T-helper 1 cell treated with Interleukin-12 subunit alpha and Interleukin-12 subunit beta and Interleukin-4 antibody, amounts not matched to agents 30 ng/mL and 1 ng/mL, for 36 hours (primary cell): ENCODE data around the gene KCNT2. TPM values are rescaled to one million over a fixed set of nuclear protein-coding genes. Genes with fewer than 3 reads are reported as not detected.

Experiments
- intact Hi-C: fragments of 100-400 bp; cut with micrococcal nuclease; formaldehyde crosslinking; loops from one replicate; pipeline ENCODE4 v1.15.1; 2024
- total RNA-seq: library from RNA; stranded (reverse); gene quantifications from 2 replicates; pipeline ENCODE4 v1.2.3, GENCODE V29; 2022

KCNT2 gene
- total RNA-seq, 1 donor from 2014 or later, result not detected

DNA sequence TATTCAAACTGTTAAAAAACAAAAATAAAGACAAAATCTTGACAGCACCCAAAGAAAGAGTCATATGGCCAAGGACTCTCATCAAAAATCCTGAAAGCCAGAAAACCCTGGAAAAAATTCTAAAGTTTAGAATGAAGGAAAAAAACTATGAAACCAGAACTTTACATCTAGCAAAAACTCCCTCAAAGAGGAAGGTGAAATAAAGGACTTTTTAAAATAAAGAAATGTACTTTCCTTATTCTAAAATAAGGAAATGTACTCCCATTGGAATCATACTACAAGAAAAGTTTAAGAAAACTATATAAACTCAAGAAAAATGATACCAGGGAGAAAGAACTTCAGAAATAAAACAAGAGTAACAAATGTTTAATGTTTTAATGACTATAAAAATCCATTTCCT is 206.3 kb downstream of the KCNT2 start:
- intact Hi-C loops, result no loop called here

- intact Hi-C loops, result no loop called here
Observed at GRCh38 chr1:196401452-196401833, 206.8 kb downstream of the KCNT2 start.

GRCh38 chr1:196400478-196401451 is 207.5 kb downstream of the KCNT2 start:
- intact Hi-C loops, result no loop called here

GRCh38 chr1:196399713-196400112 is 208.5 kb downstream of the KCNT2 start:
- intact Hi-C loops, result no loop called here

DNA sequence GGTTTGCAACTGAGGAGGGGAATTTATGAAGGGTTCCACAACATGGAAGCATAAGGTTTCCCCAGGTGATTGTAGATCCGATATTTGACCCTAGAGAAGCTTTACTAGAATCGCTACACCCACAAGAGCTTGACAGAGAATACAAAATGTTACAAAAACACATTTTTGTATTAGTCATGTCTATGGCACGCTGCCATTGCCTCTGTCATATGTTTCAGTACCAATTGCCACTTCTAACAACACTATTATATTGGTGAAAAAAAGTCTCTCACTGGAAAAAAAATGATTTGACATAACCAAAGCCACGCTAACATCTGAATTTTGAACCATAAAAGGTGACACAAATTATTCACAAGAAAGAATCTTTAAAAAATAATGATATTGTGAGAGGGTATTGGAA is 214.5 kb downstream of the KCNT2 start:
- intact Hi-C loops, result no loop called here

DNA sequence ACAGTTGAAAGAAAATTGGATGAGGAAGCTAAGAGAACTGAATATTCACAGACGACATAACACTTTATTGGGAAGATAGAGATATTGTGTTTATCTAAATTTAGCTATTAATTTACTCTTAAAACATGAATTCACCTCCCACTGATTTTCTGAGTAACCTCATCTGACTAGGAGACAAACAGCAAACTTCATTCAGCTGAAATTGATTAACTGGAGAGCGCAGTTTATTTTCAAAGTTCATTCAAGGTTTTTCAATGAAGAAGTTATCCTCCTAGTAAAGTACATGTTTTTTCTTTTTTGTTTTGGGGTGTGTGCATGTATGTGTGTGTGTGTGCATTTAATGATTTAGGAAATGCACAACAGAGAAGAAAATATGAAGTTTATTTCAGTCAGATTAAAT is 215.0 kb downstream of the KCNT2 start:
- intact Hi-C loops, result no loop called here

- intact Hi-C loops, result no loop called here
Observed at GRCh38 chr1:196387766-196388165, 220.5 kb downstream of the KCNT2 start.

DNA sequence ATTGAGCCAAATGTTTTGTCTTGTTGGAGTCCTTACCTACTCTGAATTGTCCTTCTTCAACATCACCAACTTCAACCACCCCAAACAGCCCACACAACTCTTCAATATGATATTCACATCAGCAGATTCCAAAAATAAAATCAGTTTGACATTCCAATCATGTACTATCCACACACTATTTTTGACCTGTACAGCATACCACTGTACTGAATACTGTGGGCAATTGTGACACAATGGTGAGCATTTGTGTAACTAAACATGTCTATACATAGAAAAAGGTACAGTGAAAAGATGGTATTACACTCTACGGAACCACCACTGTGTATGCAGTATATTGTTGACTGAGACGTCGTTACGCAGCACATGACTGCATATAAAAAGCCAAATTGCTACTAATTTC is 223.1 kb downstream of the KCNT2 start:
- intact Hi-C loops, result no loop called here

DNA sequence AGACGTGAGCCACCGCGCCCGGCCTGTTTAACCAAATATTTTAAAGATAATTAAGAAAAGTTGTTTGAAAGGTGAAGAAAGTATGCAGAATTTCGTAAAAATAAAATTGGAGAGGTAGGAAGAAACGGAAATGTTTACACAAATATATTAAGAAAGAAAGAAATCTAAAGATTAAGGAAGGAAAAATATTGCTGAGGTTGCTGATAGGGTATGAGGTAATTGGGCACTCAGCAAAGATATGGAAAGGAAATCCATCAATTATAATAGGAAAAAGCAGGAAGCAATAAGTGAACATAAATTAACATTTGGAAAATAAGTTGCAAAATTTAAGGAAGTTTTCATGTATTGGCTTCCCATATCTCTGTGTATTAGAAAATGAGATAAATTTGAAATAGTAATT is 225.9 kb downstream of the KCNT2 start:
- intact Hi-C loops, result no loop called here

DNA sequence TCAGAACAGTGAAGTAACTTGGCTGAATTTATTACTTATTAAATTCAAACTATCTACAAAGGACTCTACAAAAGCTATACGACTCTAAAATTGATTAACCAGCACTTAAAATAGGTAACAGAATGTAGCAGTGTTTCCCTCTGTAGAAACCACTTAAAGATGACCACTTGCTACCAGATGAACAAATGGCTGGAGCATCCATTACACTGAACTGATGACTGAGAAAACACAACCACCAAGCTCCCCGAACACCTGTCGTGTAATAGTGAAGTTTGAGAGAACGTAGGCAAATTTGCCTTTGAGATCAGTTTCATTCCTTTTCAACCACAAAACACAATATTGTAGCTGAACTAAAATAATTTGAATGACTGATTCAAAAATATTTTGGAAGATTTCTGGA is 226.7 kb downstream of the KCNT2 start:
- intact Hi-C loops, result no loop called here

DNA sequence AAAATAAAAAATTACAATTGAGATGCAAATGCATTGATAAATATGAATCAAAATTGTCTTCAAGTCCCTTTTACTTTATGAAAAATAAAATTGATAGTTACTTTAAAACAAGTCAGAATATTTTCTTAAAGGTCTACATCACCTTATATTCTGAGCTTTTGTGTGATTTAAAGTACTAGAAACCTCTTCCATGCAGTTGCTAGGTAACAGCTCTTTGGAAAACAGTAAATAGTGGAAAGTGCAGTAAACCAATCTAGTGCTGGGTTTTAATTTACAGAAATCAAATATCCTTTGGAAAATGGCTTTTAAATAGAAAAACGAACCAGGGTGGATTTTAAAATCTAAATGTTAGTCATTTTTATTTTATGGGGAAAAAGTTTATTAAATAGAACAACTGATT is 227.9 kb downstream of the KCNT2 start:
- intact Hi-C loops, result no loop called here

DNA sequence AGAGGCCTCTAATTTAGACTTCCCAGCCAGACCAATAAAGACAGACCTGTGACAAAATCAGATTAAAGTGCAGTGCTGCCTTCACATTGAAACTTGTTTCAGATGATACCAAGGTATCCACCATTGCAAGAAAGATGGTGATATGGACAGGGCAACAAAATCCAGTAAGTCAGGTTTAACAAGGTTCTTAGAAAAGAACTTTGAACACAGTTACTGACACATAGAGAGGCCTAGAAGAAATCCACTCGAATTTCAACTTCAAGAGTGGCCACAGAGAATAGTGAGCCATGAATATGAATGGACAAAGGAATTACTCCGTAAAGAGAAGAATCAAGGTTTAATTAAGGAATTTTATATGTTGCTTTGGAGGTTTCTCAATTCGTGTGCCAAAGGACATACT is 230.4 kb downstream of the KCNT2 start:
- intact Hi-C loops, result no loop called here

- intact Hi-C loops, result no loop called here
Observed at GRCh38 chr1:196376630-196377328, 231.5 kb downstream of the KCNT2 start.

DNA sequence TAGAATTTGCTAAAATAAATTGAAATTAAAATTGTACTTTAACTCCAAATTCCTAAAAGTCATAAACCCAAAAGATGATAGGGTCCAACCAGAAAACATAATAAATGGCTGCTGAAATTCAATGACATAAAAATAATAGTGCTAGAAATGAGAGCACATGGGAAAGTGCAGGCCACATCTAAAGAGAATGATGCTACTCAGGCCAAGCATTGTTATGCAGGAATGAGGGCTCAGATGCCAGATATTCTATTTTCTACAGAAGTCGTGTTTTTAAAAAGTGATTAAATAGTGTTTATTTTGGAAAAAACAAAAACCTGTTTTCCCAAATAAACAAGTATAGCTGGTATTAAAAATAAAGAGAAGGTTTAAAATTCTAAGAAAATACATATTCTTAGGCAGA is 234.4 kb downstream of the KCNT2 start:
- intact Hi-C loops, result loop anchor here (1.0 to 5.0 kb wide), 2 partner anchors 225 to 289 kb away; no protein-coding TSS in a partner anchor

DNA sequence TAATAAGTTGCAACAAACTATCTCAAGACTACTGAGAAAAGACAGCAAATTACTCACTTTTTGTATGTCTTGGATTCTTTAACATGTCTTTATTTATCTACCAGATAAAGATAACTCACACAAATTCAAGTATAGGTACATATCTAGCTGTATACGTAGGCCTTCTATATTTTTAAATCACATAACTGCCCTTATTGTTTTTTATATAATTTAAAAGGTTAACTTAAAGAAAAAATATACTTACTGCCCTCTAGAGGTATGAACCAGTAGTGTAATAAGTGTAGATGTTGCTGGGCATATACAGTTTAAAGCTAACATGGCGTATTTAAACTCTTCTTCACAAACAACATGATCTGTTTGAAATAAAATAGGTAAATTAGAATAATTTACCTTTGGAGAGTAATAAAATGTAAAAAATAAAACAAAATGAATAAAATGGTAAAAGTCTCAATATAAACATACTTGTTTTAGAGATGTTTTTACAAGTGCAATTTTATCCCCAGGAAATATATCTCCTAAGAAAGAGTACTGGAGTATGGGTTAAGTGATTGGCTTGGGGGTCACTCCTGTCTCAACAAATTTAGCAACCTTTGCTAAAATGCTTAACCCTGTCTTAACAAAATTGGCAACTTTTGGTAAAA is 235.2 kb downstream of the KCNT2 start:
- intact Hi-C loops, result loop anchor here (1.0 to 5.0 kb wide), 2 partner anchors 225 to 289 kb away; no protein-coding TSS in a partner anchor

- intact Hi-C loops, result no loop called here
Observed at GRCh38 chr1:196367838-196368237, 240.4 kb downstream of the KCNT2 start.

- intact Hi-C loops, result no loop called here
Observed at GRCh38 chr1:196366817-196367495, 241.3 kb downstream of the KCNT2 start.

- intact Hi-C loops, result no loop called here
Observed at GRCh38 chr1:196361112-196361714, 247.0 kb downstream of the KCNT2 start.

DNA sequence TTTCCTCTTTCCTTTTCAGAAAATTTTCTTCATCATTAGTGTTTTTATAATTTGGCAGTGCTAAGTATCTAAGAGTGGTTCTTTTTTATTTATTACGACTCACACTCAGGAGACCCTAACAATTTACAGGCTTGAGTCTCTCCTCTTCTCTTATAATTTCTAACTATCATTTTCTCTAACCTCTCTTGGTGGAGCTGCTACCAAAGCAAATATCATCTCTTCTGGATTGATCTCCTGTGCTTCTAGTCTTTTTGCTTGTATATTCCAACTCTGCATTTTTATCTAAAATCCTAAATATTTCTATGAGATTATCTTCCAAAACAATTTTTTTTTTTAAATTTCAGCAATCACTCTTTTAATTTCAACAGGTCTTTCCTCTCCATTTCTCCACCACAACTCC is 250.3 kb downstream of the KCNT2 start:
- intact Hi-C loops, result no loop called here

- intact Hi-C loops, result loop anchor here (1.0 kb wide), 1 partner anchor 305 kb away; no protein-coding TSS in a partner anchor
Observed at GRCh38 chr1:196355206-196355786, 252.9 kb downstream of the KCNT2 start.
